ENCODE data around the gene EDNRA. TPM values are rescaled to one million over a fixed set of nuclear protein-coding genes. Genes with fewer than 3 reads are reported as not detected.

The EDNRA gene
- total RNA-seq, 2 experiments from 2014 or later = not detected

- no peak overlapping the region for H3K27ac Mint-ChIP-seq
- H3K9me3 Mint-ChIP-seq = no peaks in the 10 kb centered on the region
- no peak for DNase-seq
- no peaks in the 10 kb centered on the region for H3K36me3 Mint-ChIP-seq (ENCODE audit: low read depth)
- no peaks in the 10 kb centered on the region for H3K4me1 Mint-ChIP-seq
- peaks cover 30% of the 10 kb centered on the region for H3K27me3 Mint-ChIP-seq
- ChIA-PET POLR2A (no interaction called here), CTCF (no interaction called here)
- H3K4me3 Mint-ChIP-seq = no peak overlapping the region
Observed at GRCh38 chr4:147482281-147482680, 1.4 kb downstream of the EDNRA start.

- DNase-seq = no peak
- Mint-ChIP-seq H3K4me3 (no peak overlapping the region), H3K9me3 (no peaks in the 10 kb centered on the region), H3K27me3 (peaks cover 26% of the 10 kb centered on the region), H3K4me1 (no peaks in the 10 kb centered on the region), H3K27ac (no peak overlapping the region), H3K36me3 (ENCODE audit: low read depth) (no peaks in the 10 kb centered on the region)
- ChIA-PET CTCF (no interaction called here), POLR2A (no interaction called here)
Observed at GRCh38 chr4:147485167-147485566, 4.3 kb downstream of the EDNRA start.

GRCh38 chr4:147487616-147488015 lies 6.7 kb downstream of the EDNRA start:
- DNase-seq = no peak
- no peaks in the 10 kb centered on the region for H3K9me3 Mint-ChIP-seq
- ChIA-PET POLR2A (no interaction called here), CTCF (no interaction called here)
- H3K27ac Mint-ChIP-seq = no peak overlapping the region
- H3K27me3 Mint-ChIP-seq = peaks cover 11% of the 10 kb centered on the region
- H3K4me1 Mint-ChIP-seq = no peaks in the 10 kb centered on the region
- no peaks in the 10 kb centered on the region for H3K36me3 Mint-ChIP-seq (ENCODE audit: low read depth)
- H3K4me3 Mint-ChIP-seq = no peak overlapping the region

GRCh38 chr4:147488556-147488955 lies 7.7 kb downstream of the EDNRA start:
- Mint-ChIP-seq H3K9me3 (no peaks in the 10 kb centered on the region), H3K27ac (no peak overlapping the region), H3K4me3 (no peak overlapping the region), H3K27me3 (peaks cover 10% of the 10 kb centered on the region), H3K4me1 (no peaks in the 10 kb centered on the region), H3K36me3 (ENCODE audit: low read depth) (no peaks in the 10 kb centered on the region)
- CTCF ChIA-PET = no interaction called here
- POLR2A ChIA-PET = no interaction called here
- DNase-seq = no peak

GRCh38 chr4:147491086-147491485 lies 10.2 kb downstream of the EDNRA start:
- ChIA-PET CTCF (no interaction called here), POLR2A (no interaction called here)
- H3K4me3 Mint-ChIP-seq = no peak overlapping the region
- no peaks in the 10 kb centered on the region for H3K4me1 Mint-ChIP-seq
- no peaks in the 10 kb centered on the region for H3K36me3 Mint-ChIP-seq (ENCODE audit: low read depth)
- H3K27me3 Mint-ChIP-seq = peaks cover 9% of the 10 kb centered on the region
- H3K27ac Mint-ChIP-seq = no peak overlapping the region
- no peaks in the 10 kb centered on the region for H3K9me3 Mint-ChIP-seq
- DNase-seq = no peak

GRCh38 chr4:147492306-147492705 lies 11.4 kb downstream of the EDNRA start:
- Mint-ChIP-seq H3K9me3 (no peaks in the 10 kb centered on the region), H3K4me1 (no peaks in the 10 kb centered on the region), H3K27ac (no peak overlapping the region), H3K36me3 (ENCODE audit: low read depth) (no peaks in the 10 kb centered on the region), H3K4me3 (no peak overlapping the region), H3K27me3 (peaks cover 12% of the 10 kb centered on the region)
- POLR2A ChIA-PET = no interaction called here
- CTCF ChIA-PET = no interaction called here
- DNase-seq = no peak

GRCh38 chr4:147492761-147493160 lies 11.9 kb downstream of the EDNRA start:
- Mint-ChIP-seq H3K27ac (no peak overlapping the region), H3K27me3 (peaks cover 12% of the 10 kb centered on the region), H3K36me3 (ENCODE audit: low read depth) (no peaks in the 10 kb centered on the region), H3K4me1 (no peaks in the 10 kb centered on the region), H3K9me3 (no peaks in the 10 kb centered on the region), H3K4me3 (no peak overlapping the region)
- POLR2A ChIA-PET = no interaction called here
- no peak for DNase-seq
- CTCF ChIA-PET = no interaction called here

GRCh38 chr4:147493307-147493706 lies 12.4 kb downstream of the EDNRA start:
- H3K9me3 Mint-ChIP-seq = no peaks in the 10 kb centered on the region
- ChIA-PET POLR2A (no interaction called here), CTCF (no interaction called here)
- DNase-seq = no peak
- no peak overlapping the region for H3K27ac Mint-ChIP-seq
- no peaks in the 10 kb centered on the region for H3K4me1 Mint-ChIP-seq
- H3K36me3 Mint-ChIP-seq (ENCODE audit: low read depth) = no peaks in the 10 kb centered on the region
- no peak overlapping the region for H3K4me3 Mint-ChIP-seq
- peaks cover 9% of the 10 kb centered on the region for H3K27me3 Mint-ChIP-seq

- POLR2A ChIA-PET = no interaction called here
- no peaks in the 10 kb centered on the region for H3K9me3 Mint-ChIP-seq
- H3K36me3 Mint-ChIP-seq (ENCODE audit: low read depth) = no peaks in the 10 kb centered on the region
- DNase-seq = no peak
- no peaks in the 10 kb centered on the region for H3K4me1 Mint-ChIP-seq
- peaks cover 7% of the 10 kb centered on the region for H3K27me3 Mint-ChIP-seq
- no peak overlapping the region for H3K4me3 Mint-ChIP-seq
- no peak overlapping the region for H3K27ac Mint-ChIP-seq
- CTCF ChIA-PET = no interaction called here
Observed at GRCh38 chr4:147494301-147494700, 13.4 kb downstream of the EDNRA start.

GRCh38 chr4:147496500-147496899 lies 15.6 kb downstream of the EDNRA start:
- ChIA-PET CTCF (no interaction called here), POLR2A (no interaction called here)
- H3K27ac Mint-ChIP-seq = no peak overlapping the region
- H3K36me3 Mint-ChIP-seq (ENCODE audit: low read depth) = no peaks in the 10 kb centered on the region
- peaks cover 8% of the 10 kb centered on the region for H3K27me3 Mint-ChIP-seq
- no peak for DNase-seq
- H3K4me1 Mint-ChIP-seq = no peaks in the 10 kb centered on the region
- H3K4me3 Mint-ChIP-seq = no peak overlapping the region
- H3K9me3 Mint-ChIP-seq = no peaks in the 10 kb centered on the region

- CTCF ChIA-PET = no interaction called here
- POLR2A ChIA-PET = no interaction called here
- Mint-ChIP-seq H3K4me1 (no peaks in the 10 kb centered on the region), H3K27me3 (peaks cover 15% of the 10 kb centered on the region), H3K9me3 (no peaks in the 10 kb centered on the region), H3K4me3 (no peak overlapping the region), H3K27ac (no peak overlapping the region), H3K36me3 (ENCODE audit: low read depth) (no peaks in the 10 kb centered on the region)
- no peak for DNase-seq
Observed at GRCh38 chr4:147498031-147498660, 17.2 kb downstream of the EDNRA start.

- Mint-ChIP-seq H3K9me3 (no peaks in the 10 kb centered on the region), H3K36me3 (ENCODE audit: low read depth) (no peaks in the 10 kb centered on the region), H3K27me3 (peaks cover 28% of the 10 kb centered on the region), H3K27ac (no peak overlapping the region), H3K4me1 (no peaks in the 10 kb centered on the region), H3K4me3 (no peak overlapping the region)
- no peak for DNase-seq
- ChIA-PET POLR2A (no interaction called here), CTCF (interaction anchor here (0.6 to 0.9 kb wide), 2 partner anchors 10 to 247 kb away, joined by 4 to 8 read pairs; no protein-coding TSS in a partner anchor)
Observed at GRCh38 chr4:147508346-147508745, 27.4 kb downstream of the EDNRA start.

- no peaks in the 10 kb centered on the region for H3K9me3 Mint-ChIP-seq
- H3K36me3 Mint-ChIP-seq (ENCODE audit: low read depth) = no peaks in the 10 kb centered on the region
- H3K4me3 Mint-ChIP-seq = no peak overlapping the region
- H3K4me1 Mint-ChIP-seq = no peaks in the 10 kb centered on the region
- CTCF ChIA-PET = interaction anchor here (1.9 to 2.3 kb wide), 2 partner anchors 9 to 358 kb away, joined by 6 to 7 read pairs; no protein-coding TSS in a partner anchor
- peaks cover 28% of the 10 kb centered on the region for H3K27me3 Mint-ChIP-seq
- POLR2A ChIA-PET = no interaction called here
- DNase-seq = no peak
- H3K27ac Mint-ChIP-seq = no peak overlapping the region
Observed at GRCh38 chr4:147509386-147509785, 28.5 kb downstream of the EDNRA start.

GRCh38 chr4:147510962-147511668 lies 30.2 kb downstream of the EDNRA start:
- H3K4me3 Mint-ChIP-seq = no peak overlapping the region
- CTCF ChIA-PET = interaction anchor here (1.9 to 2.3 kb wide), 2 partner anchors 8 to 356 kb away, joined by 6 to 7 read pairs; no protein-coding TSS in a partner anchor
- H3K9me3 Mint-ChIP-seq = no peaks in the 10 kb centered on the region
- peaks cover 28% of the 10 kb centered on the region for H3K27me3 Mint-ChIP-seq
- no peak for DNase-seq
- POLR2A ChIA-PET = no interaction called here
- no peaks in the 10 kb centered on the region for H3K36me3 Mint-ChIP-seq (ENCODE audit: low read depth)
- no peaks in the 10 kb centered on the region for H3K4me1 Mint-ChIP-seq
- no peak overlapping the region for H3K27ac Mint-ChIP-seq

Data from activated CD4-positive, alpha-beta memory T cell treated with anti-CD3 and anti-CD28 coated beads, Interleukin-2, amount 10 ng/mL, durations not matched to agents 7 days and 5 days (primary cell).